Fibroblast of lung (primary cell): ENCODE measurements around the gene DAGLA.

Experiments used
- CTCF ChIP-seq, 2 donors: IDR thresholded peaks in 1 of 2; conservative IDR thresholded peaks in 1 of 2; 1 replicate in 1 of 2; 2 replicates in 1 of 2; pipeline ENCODE4 v1.5.1; 2011 to 2012; ENCODE audit warnings: low read length in 2 of 2, control low read depth in 1 of 2, inconsistent platforms in 1 of 2, low read depth in 1 of 2, mild to moderate bottlenecking in 1 of 2
- EZH2 ChIP-seq: IDR thresholded peaks from 2 replicates; pipeline ENCODE4 v1.5.1; 2012; ENCODE audit warnings: low read length, control low read depth, mild to moderate bottlenecking; ENCODE audit errors: missing control alignments

DNA sequence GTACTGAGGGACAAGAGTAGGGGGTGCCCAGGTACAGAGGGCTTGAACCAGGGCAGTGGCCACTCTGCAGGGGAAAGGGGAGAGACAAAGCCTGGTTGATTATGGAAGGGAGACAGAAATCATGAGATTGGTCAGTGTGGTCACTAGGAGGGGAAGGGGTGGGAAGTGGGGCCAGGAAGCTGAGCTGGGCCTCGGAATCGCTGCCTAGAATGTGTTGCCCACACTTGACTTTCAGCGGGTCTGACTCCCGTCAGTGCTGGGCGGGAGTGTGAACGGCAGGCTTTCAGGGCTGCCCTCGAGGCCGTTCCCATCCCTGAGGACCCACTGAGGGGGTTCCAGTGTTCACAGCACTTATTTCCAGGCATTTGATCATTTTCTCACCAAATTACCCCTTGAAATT lies 5.9 kb downstream of the DAGLA start:
- no peak for TF ChIP-seq CTCF (conservative IDR thresholded peaks at IDR 0.05 in 1 of 2, IDR thresholded peaks at IDR 0.05 in 1 of 2; ENCODE audit: low read depth in 1 of 2, low read length in 2 of 2)
- TF ChIP-seq EZH2 = no peak
